Measurements from ENCODE around the gene QTRT2.
A peak's percentile ranks its signal among the peaks of the same experiment; 100 is the strongest.

The QTRT2 gene

GRCh38 chr3:114056130-114057010, at the start of gene QTRT2, which contains the start of gene CCDC191:
QTRT2 (plus strand) TSS chr3:114056737; CDS start chr3:114065258, 8,521 bp downstream.
CCDC191 (minus strand) TSS chr3:114056526; CDS start chr3:114056466, 60 bp downstream.
- H3K4me3 ChIP-seq (replicated peaks in 1 of 2; ENCODE audit: low read depth in 2 of 2, low read length in 2 of 2), result peak within 1 kb of the TSS; percentile 89
- no peak for TF ChIP-seq CTCF (IDR thresholded peaks at IDR 0.05; ENCODE audit: low read depth, low read length)
- peak; percentile 100 for DNase-seq (ENCODE audit: low read depth in 2 of 2)

- no peak overlapping the region for H3K4me3 ChIP-seq (replicated peaks in 1 of 2; ENCODE audit: low read depth in 2 of 2, low read length in 2 of 2)
- TF ChIP-seq CTCF (IDR thresholded peaks at IDR 0.05; ENCODE audit: low read depth, low read length), result no peak
- no peak for DNase-seq (ENCODE audit: low read depth in 2 of 2)
These were observed 45.3 kb upstream of the QTRT2 start for GRCh38 chr3:114011059-114011797.

- no peak overlapping the region for H3K4me3 ChIP-seq (replicated peaks in 1 of 2; ENCODE audit: low read depth in 2 of 2, low read length in 2 of 2)
- DNase-seq (ENCODE audit: low read depth in 2 of 2), result no peak
- TF ChIP-seq CTCF (IDR thresholded peaks at IDR 0.05; ENCODE audit: low read depth, low read length), result no peak
These were observed 42.3 kb upstream of the QTRT2 start for GRCh38 chr3:114014211-114014610.

GRCh38 chr3:114019486-114019885, 37.1 kb upstream of the QTRT2 start:
- DNase-seq (ENCODE audit: low read depth in 2 of 2), result no peak

GRCh38 chr3:114020907-114021306, 35.6 kb upstream of the QTRT2 start:
- TF ChIP-seq CTCF (IDR thresholded peaks at IDR 0.05; ENCODE audit: low read depth, low read length), result no peak
- H3K4me3 ChIP-seq (replicated peaks in 1 of 2; ENCODE audit: low read depth in 2 of 2, low read length in 2 of 2), result no peak overlapping the region
- no peak for DNase-seq (ENCODE audit: low read depth in 2 of 2)

More at GRCh38 chr3:114019486-114019885, 37.1 kb upstream of the QTRT2 start:
- H3K4me3 ChIP-seq (replicated peaks in 1 of 2; ENCODE audit: low read depth in 2 of 2, low read length in 2 of 2), result no peak overlapping the region
- TF ChIP-seq CTCF (IDR thresholded peaks at IDR 0.05; ENCODE audit: low read depth, low read length), result no peak

- DNase-seq (ENCODE audit: low read depth in 2 of 2), result no peak
- no peak overlapping the region for H3K4me3 ChIP-seq (replicated peaks in 1 of 2; ENCODE audit: low read depth in 2 of 2, low read length in 2 of 2)
- TF ChIP-seq CTCF (IDR thresholded peaks at IDR 0.05; ENCODE audit: low read depth, low read length), result no peak
These were observed 34.3 kb upstream of the QTRT2 start for GRCh38 chr3:114022145-114022802.
